Mesenchymal stem cell (in vitro differentiated cells and primary cell): ENCODE data around the gene PCGF2.

Experiments used
- DNase-seq: peaks from one replicate; pipeline ENCODE4 v3.0.0-alpha.2; 2013
- H2AFZ ChIP-seq: one replicate; pipeline ENCODE4 v1.6.1; 2013; ENCODE audit warnings: low read depth, mild to moderate bottlenecking, control low read depth, inconsistent platforms, low read length, moderate library complexity
- H2AK5ac ChIP-seq: 2 replicates; pipeline ENCODE4 v1.6.1; 2013; ENCODE audit warnings: low read length, moderate library complexity, mild to moderate bottlenecking, inconsistent platforms; ENCODE audit not compliant: severe bottlenecking
- H2BK120ac ChIP-seq: one replicate; pipeline ENCODE4 v1.6.1; 2013; ENCODE audit warnings: low read depth, mild to moderate bottlenecking, inconsistent platforms, low read length, moderate library complexity
- H2BK12ac ChIP-seq, 2 experiments: one replicate each; pipeline ENCODE4 v1.6.1; 2013; ENCODE audit warnings: inconsistent platforms in 2 of 2, low read length in 2 of 2, mild to moderate bottlenecking in 2 of 2, moderate library complexity in 2 of 2, control low read depth in 1 of 2
- H2BK15ac ChIP-seq: one replicate; pipeline ENCODE4 v1.6.1; 2013; ENCODE audit warnings: mild to moderate bottlenecking, low read depth, inconsistent platforms; ENCODE audit not compliant: poor library complexity, severe bottlenecking
- H2BK5ac ChIP-seq: 2 replicates; pipeline ENCODE4 v1.6.1; 2013; ENCODE audit warnings: low read depth, mild to moderate bottlenecking, low read length, control low read depth, inconsistent platforms; ENCODE audit not compliant: poor library complexity, severe bottlenecking
- H3K14ac ChIP-seq, 2 experiments: one replicate each; pipeline ENCODE4 v1.6.1; 2013; ENCODE audit warnings: inconsistent platforms in 2 of 2, low read length in 2 of 2, control low read depth in 1 of 2, mild to moderate bottlenecking in 1 of 2, moderate library complexity in 1 of 2
- H3K18ac ChIP-seq, 2 experiments: one replicate each; pipeline ENCODE4 v1.6.1; 2013; ENCODE audit warnings: inconsistent platforms in 2 of 2, low read length in 2 of 2, control low read depth in 1 of 2, low read depth in 1 of 2, mild to moderate bottlenecking in 1 of 2
- H3K23ac ChIP-seq, 2 experiments: one replicate each; pipeline ENCODE4 v1.6.1; 2013; ENCODE audit warnings: inconsistent platforms in 2 of 2, low read length in 2 of 2, mild to moderate bottlenecking in 2 of 2, moderate library complexity in 2 of 2, control low read depth in 1 of 2
- H3K27ac ChIP-seq: 2 replicates; pipeline ENCODE4 v1.5.1; 2013; ENCODE audit warnings: mild to moderate bottlenecking, moderate library complexity, low read length, control low read depth, inconsistent platforms; ENCODE audit not compliant: poor library complexity, severe bottlenecking
- H3K27me3 ChIP-seq, 2 experiments: 2 replicates each; pipeline versions ENCODE4 v1.6.1 to v1.7.0; 2013; ENCODE audit warnings: low read length in 2 of 2, mild to moderate bottlenecking in 2 of 2, moderate library complexity in 2 of 2, control low read depth in 1 of 2, inconsistent platforms in 1 of 2; ENCODE audit not compliant: control insufficient read depth in 1 of 2, insufficient read depth in 1 of 2
- H3K36me3 ChIP-seq, 2 experiments: 2 replicates each; pipeline versions ENCODE4 v1.6.1 to v1.7.0; 2013; ENCODE audit warnings: low read length in 2 of 2, control low read depth in 1 of 2, inconsistent platforms in 1 of 2, low read depth in 1 of 2, mild to moderate bottlenecking in 1 of 2; ENCODE audit not compliant: insufficient read depth in 2 of 2, control insufficient read depth in 1 of 2
- H3K4ac ChIP-seq, 2 experiments: one replicate each; pipeline ENCODE4 v1.6.1; 2013; ENCODE audit warnings: inconsistent platforms in 2 of 2, low read length in 2 of 2, mild to moderate bottlenecking in 2 of 2, moderate library complexity in 2 of 2, control low read depth in 1 of 2, low read depth in 1 of 2
- H3K4me1 ChIP-seq: 2 replicates; pipeline ENCODE4 v1.6.1; 2013; ENCODE audit warnings: low read depth, low read length, control low read depth; ENCODE audit not compliant: control insufficient read depth, insufficient read depth
- H3K4me2 ChIP-seq: 2 replicates; pipeline ENCODE4 v1.6.1; 2013; ENCODE audit warnings: low read length, mild to moderate bottlenecking, inconsistent platforms; ENCODE audit not compliant: poor library complexity, severe bottlenecking
- H3K4me3 ChIP-seq, 2 experiments: 2 replicates each; pipeline versions ENCODE4 v1.5.1 to v1.7.0; 2013; ENCODE audit warnings: low read length in 2 of 2, mild to moderate bottlenecking in 2 of 2, control low read depth in 1 of 2, low read depth in 1 of 2; ENCODE audit not compliant: insufficient read depth in 1 of 2
- H3K79me1 ChIP-seq: replicated peaks from 2 replicates; pipeline ENCODE4 v1.6.1; 2013; ENCODE audit warnings: mild to moderate bottlenecking, control low read depth, low read length, inconsistent platforms; ENCODE audit not compliant: poor library complexity, severe bottlenecking
- H3K9ac ChIP-seq: 2 replicates; pipeline ENCODE4 v1.7.0; 2013; ENCODE audit warnings: mild to moderate bottlenecking, low read length, moderate library complexity
- H3K9me3 ChIP-seq: 2 replicates; pipeline ENCODE4 v1.7.0; 2013; ENCODE audit warnings: mild to moderate bottlenecking, low read length; ENCODE audit not compliant: control insufficient read depth
- H4K8ac ChIP-seq: one replicate; pipeline ENCODE4 v1.6.1; 2013; ENCODE audit warnings: inconsistent platforms, mild to moderate bottlenecking, low read length, moderate library complexity
- H4K91ac ChIP-seq: one replicate; pipeline ENCODE4 v1.6.1; 2013; ENCODE audit warnings: mild to moderate bottlenecking, low read length, inconsistent platforms
- WGBS: methylation state at CpG from one replicate; pipeline ENCODE4 v1.1.7; 2013; ENCODE audit warnings: mixed read lengths; 5-methylcytosine and 5-hydroxymethylcytosine counted together

Gene PCGF2

GRCh38 chr17:38746849-38747462, 1.2 kb downstream of the PCGF2 start:
- Histone ChIP-seq H2AK5ac (no peak overlapping the region), H3K4ac (peak overlapping the region; percentile 7 to 34), H2BK5ac (no peak overlapping the region), H3K79me1 (peaks cover 6% of the 10 kb centered on the region), H2BK12ac (peak overlapping the region in 1 of 2 experiments; percentile 33), H2BK15ac (peak overlapping the region; percentile 93), H4K91ac (peak overlapping the region; percentile 78), H2BK120ac (peak overlapping the region; percentile 86), H3K23ac (peak overlapping the region in 1 of 2 experiments; percentile 19), H3K36me3 (peaks cover 0 to 13% of the 10 kb centered on the region in 2 experiments), H3K14ac (peak overlapping the region in 1 of 2 experiments; percentile 37), H3K27ac (no peak overlapping the region), H3K9ac (peak overlapping the region; percentile 95), H3K27me3 (no peaks in the 10 kb centered on the region), H3K4me2 (peak overlapping the region; percentile 86), H3K4me1 (peaks cover 52% of the 10 kb centered on the region), H4K8ac (no peak overlapping the region), H3K4me3 (peak overlapping the region; percentile 95 to 96), H2AFZ (no peak overlapping the region), H3K18ac (peak overlapping the region; percentile 37 to 76), H3K9me3 (no peaks in the 10 kb centered on the region)
- WGBS = 0% methylated on average over 8 of the region's 21 CpGs
- DNase-seq = no peak

DNA sequence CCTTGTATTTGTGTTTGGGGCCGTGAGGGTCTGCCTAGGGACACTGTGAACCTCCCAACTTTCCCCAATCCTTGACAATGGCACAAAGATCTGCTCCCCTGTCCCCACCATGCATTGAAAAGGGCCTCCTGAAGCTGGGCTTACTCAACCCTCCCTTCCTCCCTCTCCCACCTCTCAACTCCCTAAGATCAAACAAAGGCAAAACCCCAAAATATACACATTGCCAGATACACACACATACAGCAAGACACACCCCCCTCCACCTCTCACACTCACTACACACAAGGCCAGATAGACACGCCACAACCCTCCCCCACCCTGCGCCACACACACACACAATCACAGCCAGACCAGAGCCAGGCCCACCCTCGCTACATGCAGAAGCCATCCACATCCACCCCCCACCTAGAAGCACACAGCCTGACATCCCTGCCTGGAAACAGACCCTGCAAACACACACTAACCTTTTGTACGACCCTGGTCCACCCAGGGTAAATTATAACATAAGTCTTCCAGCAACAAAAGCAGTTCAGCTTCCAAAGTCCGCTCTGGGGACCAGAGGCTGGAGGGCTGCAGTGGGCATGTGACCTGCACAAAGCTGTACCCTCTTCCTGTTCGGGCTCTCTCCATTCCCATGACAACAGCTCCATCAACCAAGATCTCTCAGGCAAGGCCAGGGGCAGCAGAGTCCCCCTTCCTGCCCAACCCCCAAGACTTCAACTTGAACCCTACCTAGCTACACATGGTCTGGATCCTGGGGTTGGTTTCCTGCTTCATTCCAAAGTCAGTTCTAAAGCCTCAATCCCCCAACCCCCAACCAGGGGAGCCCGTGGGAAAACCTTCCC, 1.9 kb downstream of the PCGF2 start:
- Histone ChIP-seq H3K4me1 (peaks cover 55% of the 10 kb centered on the region), H4K8ac (no peak overlapping the region), H3K4me3 (peak overlapping the region in 1 of 2 experiments; percentile 95), H3K9me3 (no peaks in the 10 kb centered on the region), H2BK12ac (peak overlapping the region in 1 of 2 experiments; percentile 45), H2AK5ac (no peak overlapping the region), H2BK15ac (no peak overlapping the region), H3K79me1 (peaks cover 10% of the 10 kb centered on the region), H3K4me2 (peak overlapping the region; percentile 86), H3K4ac (peak overlapping the region; percentile 7 to 37), H3K14ac (peak overlapping the region in 1 of 2 experiments; percentile 44), H3K27ac (no peak overlapping the region), H4K91ac (no peak overlapping the region), H3K36me3 (peaks cover 0 to 19% of the 10 kb centered on the region in 2 experiments), H3K9ac (peak overlapping the region; percentile 95), H2BK5ac (no peak overlapping the region), H3K23ac (no peak overlapping the region), H2BK120ac (no peak overlapping the region), H2AFZ (no peak overlapping the region), H3K18ac (no peak overlapping the region), H3K27me3 (no peaks in the 10 kb centered on the region)
- no peak for DNase-seq
- WGBS = 41% methylated on average over 7 of the region's 8 CpGs

GRCh38 chr17:38745545-38745944, 2.6 kb downstream of the PCGF2 start:
- Histone ChIP-seq H3K4me3 (no peak overlapping the region), H4K91ac (no peak overlapping the region), H2BK12ac (no peak overlapping the region), H3K36me3 (peaks cover 0 to 24% of the 10 kb centered on the region in 2 experiments), H3K27ac (no peak overlapping the region), H2BK15ac (no peak overlapping the region), H4K8ac (no peak overlapping the region), H3K23ac (no peak overlapping the region), H2BK5ac (no peak overlapping the region), H3K79me1 (peaks cover 12% of the 10 kb centered on the region), H3K9me3 (no peaks in the 10 kb centered on the region), H3K9ac (peak overlapping the region; percentile 95), H3K4ac (no peak overlapping the region), H3K27me3 (no peaks in the 10 kb centered on the region), H2AK5ac (no peak overlapping the region), H2BK120ac (no peak overlapping the region), H3K4me2 (no peak overlapping the region), H2AFZ (no peak overlapping the region), H3K4me1 (peaks cover 54% of the 10 kb centered on the region), H3K18ac (no peak overlapping the region), H3K14ac (peak overlapping the region in 1 of 2 experiments; percentile 38)
- no peak for DNase-seq
- WGBS = 57% methylated on average over 4 of the region's 4 CpGs

GRCh38 chr17:38743556-38744171, 4.5 kb downstream of the PCGF2 start:
- Histone ChIP-seq H3K27me3 (no peaks in the 10 kb centered on the region), H3K4me1 (peaks cover 39% of the 10 kb centered on the region), H3K14ac (no peak overlapping the region), H3K4me2 (no peak overlapping the region), H2AFZ (no peak overlapping the region), H3K4ac (no peak overlapping the region), H2BK12ac (no peak overlapping the region), H3K27ac (no peak overlapping the region), H2BK15ac (no peak overlapping the region), H3K36me3 (peaks cover 14 to 40% of the 10 kb centered on the region in 2 experiments), H3K9me3 (no peaks in the 10 kb centered on the region), H3K18ac (no peak overlapping the region), H3K9ac (no peak overlapping the region), H2BK5ac (no peak overlapping the region), H4K8ac (no peak overlapping the region), H3K23ac (no peak overlapping the region), H2BK120ac (no peak overlapping the region), H3K79me1 (peaks cover 26% of the 10 kb centered on the region), H3K4me3 (no peak overlapping the region), H2AK5ac (no peak overlapping the region), H4K91ac (no peak overlapping the region)
- 86% methylated on average over 4 of the region's 4 CpGs for WGBS
- DNase-seq = no peak
